ENCODE measurements around the gene TAS1R3.

Gene TAS1R3

DNA sequence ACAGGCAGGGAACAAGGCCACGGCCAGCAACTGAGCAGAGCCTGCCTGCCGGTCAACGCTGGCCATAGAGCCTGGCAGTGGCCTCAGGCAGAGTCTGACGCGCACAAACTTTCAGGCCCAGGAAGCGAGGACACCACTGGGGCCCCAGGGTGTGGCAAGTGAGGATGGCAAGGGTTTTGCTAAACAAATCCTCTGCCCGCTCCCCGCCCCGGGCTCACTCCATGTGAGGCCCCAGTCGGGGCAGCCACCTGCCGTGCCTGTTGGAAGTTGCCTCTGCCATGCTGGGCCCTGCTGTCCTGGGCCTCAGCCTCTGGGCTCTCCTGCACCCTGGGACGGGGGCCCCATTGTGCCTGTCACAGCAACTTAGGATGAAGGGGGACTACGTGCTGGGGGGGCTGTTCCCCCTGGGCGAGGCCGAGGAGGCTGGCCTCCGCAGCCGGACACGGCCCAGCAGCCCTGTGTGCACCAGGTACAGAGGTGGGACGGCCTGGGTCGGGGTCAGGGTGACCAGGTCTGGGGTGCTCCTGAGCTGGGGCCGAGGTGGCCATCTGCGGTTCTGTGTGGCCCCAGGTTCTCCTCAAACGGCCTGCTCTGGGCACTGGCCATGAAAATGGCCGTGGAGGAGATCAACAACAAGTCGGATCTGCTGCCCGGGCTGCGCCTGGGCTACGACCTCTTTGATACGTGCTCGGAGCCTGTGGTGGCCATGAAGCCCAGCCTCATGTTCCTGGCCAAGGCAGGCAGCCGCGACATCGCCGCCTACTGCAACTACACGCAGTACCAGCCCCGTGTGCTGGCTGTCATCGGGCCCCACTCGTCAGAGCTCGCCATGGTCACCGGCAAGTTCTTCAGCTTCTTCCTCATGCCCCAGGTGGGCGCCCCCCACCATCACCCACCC is at the start of gene TAS1R3:
TSS of gene TAS1R3 (plus strand) at position 213 of the 898 bp plus-strand sequence. CDS start at position 279, 66 bp downstream.
- DNase-seq = no peak

DNA sequence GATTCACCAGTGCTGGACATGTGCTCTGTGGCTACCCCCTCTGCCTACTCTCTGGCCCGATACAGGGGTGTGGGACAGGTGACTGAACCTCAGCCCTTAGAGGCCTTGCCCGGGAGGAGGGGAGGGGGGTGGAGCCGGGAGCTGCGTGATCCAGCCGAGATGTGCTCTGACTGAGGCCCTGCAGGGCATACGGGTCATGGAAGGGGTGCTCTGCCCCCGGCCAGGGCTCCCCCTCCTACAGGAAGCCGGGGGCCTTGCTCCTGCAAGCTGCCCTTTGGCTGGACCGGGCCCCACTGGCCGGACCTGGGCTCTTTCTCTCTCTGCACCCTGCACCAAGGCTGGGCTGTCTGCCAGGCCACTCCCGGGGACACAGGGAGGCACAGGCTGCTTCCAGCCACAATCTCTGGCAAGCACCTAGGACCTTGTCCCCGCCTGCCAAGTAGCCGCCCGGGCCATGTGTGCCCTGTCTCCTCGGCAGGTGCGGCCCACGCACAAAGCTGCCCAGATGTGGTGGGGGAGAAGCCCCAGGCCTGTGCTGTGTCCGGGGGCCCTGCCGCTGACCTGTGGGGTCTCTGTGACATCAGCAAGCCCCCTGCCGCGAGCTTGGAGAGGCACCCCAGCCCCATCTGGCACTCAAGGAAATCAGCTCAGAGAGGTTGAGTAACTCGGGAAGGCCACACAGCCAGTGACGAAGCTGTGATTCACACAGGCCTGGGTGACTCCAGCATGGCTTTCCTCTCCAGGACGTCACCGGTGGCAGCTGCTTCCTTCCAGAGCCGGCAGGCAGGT is 49.4 kb upstream of the TAS1R3 start:
- DNase-seq = no peak

GRCh38 chr1:1282998-1283397 is 48.1 kb upstream of the TAS1R3 start:
- no peak for DNase-seq

GRCh38 chr1:1283821-1284220 is 47.3 kb upstream of the TAS1R3 start:
- DNase-seq = no peak

DNA sequence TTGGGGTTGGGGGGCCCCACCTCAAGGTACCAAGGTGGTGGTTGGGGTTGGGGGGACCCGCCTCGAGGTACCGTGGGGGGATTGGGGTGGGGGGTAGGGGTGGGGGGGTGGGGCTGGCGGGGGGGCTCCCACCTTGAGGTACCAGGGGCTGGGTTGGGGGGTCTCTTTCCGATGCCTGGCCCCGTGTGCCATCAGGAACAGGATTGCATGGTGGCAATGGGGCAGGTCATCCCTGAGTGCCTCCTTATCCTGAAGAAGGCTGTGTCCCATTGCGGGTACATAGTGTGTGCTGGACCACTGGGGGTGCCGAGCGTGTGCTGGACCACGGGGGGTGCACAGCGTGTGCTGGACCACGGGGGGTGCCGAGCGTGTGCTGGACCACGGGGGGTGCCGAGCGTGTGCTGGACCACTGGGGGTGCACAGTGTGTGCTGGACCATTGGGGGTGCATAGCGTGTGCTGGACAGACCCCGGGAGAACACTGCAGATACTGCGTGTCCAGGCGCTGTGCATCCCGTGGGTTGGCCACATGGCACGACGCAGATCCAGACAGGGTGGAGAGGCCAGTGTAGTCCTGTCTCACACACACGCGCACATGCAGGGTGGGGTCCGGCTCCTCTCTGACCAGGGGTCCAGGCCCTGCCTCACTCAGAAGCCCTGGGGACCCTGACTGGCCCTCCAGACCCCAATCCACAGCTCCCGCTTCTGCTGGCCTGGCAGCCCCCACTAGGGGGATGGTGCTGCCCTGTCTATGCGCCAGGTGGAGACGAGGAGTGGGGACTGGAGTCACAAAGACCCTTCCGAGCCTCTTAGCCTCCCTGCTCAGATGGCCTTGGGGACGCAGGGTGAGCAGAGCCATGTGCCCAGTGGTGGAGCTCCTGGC is 46.6 kb upstream of the TAS1R3 start:
- DNase-seq = no peak

DNA sequence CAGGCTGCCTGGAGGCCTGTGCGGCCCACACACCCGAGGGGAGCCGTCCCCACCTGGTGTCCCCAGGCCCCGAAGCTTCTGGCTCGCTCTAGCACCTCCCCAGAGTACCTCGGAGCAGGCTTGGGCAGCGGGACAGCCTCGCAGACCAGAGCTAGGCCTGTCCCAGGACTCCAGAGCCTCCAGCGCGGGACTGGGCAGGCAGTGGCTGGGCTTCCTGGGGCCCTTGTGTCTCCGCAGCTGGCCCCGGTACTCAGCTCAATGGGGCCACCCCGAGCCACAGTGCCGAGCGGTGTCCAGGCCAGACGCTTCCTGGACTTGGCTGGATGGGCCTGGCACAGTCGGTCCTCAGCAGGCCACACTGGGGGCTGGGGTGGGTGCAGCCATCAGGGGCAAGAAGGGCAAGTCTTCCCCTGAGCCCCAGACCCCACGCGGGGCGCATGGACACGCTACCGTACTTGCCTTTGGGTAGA is 45.9 kb upstream of the TAS1R3 start:
- no peak for DNase-seq

- no peak for DNase-seq
Measured at GRCh38 chr1:1285611-1286311, 45.3 kb upstream of the TAS1R3 start.

DNA sequence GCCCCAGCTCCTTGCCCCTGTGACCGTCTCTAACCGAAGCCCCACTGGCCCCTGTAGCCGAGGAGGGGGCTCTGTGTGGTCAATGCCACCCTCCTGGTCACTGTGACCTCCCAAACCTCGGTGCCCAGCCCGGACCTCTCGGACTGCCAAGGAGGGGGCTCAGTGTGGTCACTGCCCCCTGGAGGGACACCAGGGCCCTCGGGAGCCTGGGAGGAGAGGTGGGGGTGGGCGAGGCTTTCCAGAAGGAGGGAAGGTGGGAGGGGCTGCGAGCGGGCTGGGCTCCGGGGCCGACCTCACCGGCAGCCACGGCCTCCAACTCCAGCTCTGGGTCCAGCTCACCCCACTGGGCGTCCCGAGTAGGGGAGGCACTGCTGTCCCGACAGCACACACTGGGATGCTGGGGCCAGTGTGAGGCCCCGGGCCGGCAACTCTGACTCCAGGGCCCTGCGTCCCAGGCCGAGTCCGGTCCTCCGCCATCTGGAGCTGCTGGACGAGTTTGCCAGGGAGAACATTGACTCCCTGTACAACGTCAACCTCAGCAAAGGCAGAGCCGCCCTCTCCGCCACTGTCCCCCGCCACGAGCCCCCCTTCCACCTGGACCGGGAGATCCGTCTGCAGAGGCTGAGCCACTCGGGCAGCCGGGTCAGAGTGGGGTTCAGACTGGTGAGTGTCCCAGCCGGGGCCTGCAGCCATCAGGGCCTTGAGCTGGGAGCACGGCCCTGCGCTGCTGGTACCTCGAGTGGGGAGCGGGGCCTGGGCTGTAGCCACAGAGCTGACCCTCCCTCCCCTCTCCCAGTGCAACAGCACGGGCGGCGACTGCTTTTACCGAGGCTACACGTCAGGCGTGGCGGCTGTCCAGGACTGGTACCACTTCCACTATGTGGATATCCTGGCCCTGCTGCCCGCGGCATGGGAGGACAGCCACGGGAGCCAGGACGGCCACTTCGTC is 44.5 kb upstream of the TAS1R3 start:
- no peak for DNase-seq

GRCh38 chr1:1287288-1288110 is 43.6 kb upstream of the TAS1R3 start:
- DNase-seq = no peak

GRCh38 chr1:1290238-1290731 is 40.8 kb upstream of the TAS1R3 start:
- peak; percentile 68 for DNase-seq

DNA sequence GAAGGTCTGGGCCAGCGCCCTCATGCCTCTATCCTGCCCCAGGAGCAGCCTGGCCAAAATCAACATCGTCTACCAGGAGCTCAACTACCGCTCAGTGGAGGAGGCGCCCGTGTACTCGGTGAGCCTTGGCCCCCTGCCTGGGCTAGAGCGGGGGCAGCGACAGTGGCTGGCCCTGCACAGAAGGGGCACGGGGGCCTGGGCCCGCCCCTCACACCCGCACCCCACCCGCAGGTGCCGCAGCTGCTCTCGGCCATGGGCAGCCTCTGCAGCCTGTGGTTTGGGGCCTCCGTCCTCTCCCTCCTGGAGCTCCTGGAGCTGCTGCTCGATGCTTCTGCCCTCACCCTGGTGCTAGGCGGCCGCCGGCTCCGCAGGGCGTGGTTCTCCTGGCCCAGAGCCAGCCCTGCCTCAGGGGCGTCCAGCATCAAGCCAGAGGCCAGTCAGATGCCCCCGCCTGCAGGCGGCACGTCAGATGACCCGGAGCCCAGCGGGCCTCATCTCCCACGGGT is 40.0 kb upstream of the TAS1R3 start:
- no peak for DNase-seq

- DNase-seq = peak; percentile 69
Measured at GRCh38 chr1:1291548-1292441, 39.3 kb upstream of the TAS1R3 start.

DNA sequence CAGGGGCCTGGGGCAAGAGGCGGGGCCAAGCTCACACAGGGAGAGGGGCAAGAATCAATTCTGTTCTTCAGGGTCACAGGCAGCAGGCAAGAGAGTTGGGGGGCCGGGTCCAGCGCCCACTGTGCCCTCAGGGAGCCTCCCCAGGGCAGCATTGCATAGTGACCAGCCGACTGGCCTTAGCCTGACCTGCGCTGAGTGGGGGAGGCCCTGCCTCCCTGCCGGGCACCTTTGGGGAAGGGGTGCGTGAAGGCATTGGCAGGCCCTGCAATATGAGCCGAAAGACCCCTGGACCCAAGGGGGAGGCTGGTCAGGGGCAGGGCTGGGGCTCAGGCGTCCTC is 38.7 kb upstream of the TAS1R3 start:
- DNase-seq = no peak

DNA sequence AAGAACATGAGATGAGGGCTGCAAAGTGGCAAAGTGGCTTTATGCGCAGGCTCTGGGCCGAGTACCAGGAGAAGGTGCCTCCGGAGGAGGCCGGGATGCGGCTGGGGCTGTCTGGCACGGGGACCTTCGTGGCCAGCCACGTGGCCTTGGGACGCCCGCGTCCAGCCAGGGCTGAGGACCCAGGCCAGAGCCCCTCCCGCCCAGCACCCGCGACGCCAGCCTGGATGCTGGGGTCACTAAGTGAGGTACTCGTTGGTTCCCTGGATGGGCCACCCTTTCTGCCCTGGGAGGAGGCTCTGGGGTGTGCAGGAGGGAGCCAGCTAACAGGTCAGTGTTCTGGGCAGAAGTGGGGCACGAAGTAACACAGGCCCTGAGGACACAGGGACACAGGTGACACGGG is 38.2 kb upstream of the TAS1R3 start:
- no peak for DNase-seq

DNA sequence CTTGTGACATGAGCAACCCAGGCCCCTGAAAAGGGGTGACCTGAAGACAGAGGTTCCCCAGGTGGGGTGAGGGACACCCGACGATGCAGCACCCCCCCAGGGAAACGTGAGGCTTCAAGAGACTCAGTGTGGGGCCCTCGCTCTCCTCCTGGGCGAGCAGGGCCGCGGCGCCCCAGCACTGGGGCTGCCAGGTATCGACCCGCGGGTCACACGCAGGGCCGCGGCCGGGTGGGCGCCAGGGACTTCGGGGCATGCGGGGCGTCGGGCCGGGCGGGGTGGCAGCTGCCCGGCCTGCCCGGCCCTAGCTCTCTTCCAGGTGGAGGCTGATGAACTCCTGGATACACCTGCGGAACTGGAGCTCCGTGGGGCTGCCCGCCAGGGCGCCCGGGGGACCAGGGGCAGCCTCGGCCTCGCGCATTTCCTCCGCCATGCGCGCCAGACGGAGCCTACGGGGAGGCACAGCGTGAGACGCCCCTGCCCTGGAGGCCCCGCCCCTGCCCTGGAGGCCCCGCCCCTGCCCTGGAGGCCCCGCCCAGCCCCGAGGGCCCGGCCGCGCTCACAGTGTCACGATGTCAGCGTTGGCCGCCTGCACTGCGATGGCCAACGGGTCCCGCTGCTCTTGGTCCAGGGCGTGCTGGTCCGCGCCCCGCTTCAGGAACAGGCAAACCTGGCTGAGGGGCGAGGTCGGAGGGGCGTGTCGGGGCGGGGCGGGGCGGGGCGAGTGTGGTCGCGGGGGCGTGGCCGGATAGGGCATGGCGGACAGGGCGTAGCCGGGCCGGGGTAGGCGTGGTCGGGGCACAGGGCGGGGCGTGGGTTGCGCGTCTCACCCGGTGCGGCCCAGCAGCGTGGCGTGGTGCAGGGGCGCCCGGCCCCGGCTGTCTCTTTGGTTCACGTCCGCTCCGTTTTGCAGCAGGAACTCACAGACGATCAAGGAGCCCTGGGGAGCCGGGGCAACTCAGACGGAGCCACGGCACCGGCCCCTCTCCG is 37.5 kb upstream of the TAS1R3 start:
- no peak for DNase-seq

DNA sequence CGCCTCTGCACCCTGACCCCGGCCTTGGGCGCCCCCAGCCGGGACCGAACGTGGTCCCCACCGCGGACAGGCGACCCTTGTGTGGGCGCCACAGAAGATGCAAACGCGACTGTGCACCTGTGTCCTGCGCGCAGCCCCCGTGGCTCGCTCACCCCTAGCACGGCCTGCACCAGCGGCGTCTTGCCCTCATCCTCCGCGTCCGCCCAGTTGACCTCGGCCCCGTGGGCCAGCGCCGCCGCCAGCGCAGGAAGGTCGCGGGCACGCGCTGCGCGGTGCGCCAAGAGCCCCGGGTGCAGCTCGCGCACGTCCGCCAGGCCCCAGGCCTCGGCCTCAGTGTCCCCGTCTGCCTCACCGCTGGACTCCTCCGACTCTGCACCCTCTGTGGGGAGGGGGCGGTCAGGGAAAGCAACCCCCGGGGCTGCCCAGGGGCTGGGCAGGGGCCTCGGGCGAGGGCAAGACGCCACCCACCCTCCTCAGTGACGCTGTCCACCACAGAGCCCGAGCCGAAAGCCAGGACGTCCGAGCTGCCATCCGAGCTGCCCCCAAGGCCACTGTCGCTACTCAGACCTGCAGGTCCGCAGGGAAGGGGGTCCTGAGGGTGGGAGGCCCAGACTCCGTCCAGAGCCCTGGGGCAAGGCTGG is 36.7 kb upstream of the TAS1R3 start:
- DNase-seq = no peak
